ENCODE data around the gene CARMIL1. TPM values are rescaled to one million over a fixed set of nuclear protein-coding genes. Genes with fewer than 3 reads are reported as not detected.

The CARMIL1 gene
- total and polyA plus RNA-seq, 2 of the 8 experiments (the other 6 are each of a cell fraction or from before 2014, with no cell fraction given), result 20.3 to 40.4 TPM

GRCh38 chr6:25242567-25242966, 36.6 kb upstream of the CARMIL1 start:
- Histone ChIP-seq H3K4me2 (ENCODE audit: insufficient read depth in 1 of 2, low read depth in 2 of 2, low read length in 2 of 2) (no peak overlapping the region), H3K79me1 (ENCODE audit: low read depth, low read length) (no peaks in the 10 kb centered on the region), H3K14ac (ENCODE audit: insufficient read length) (no peak overlapping the region), H2BK5ac (ENCODE audit: low read depth, low read length) (no peak overlapping the region), H3K23me2 (ENCODE audit: low read depth, low read length) (no peaks in the 10 kb centered on the region), H3K56ac (replicated peaks; ENCODE audit: insufficient read length, low read depth, low read length) (no peak overlapping the region), H4K91ac (replicated peaks; ENCODE audit: insufficient read length, low read length) (no peak overlapping the region), H3K18ac (ENCODE audit: extremely low read depth, low read length) (no peak overlapping the region), H2AFZ (ENCODE audit: low read length) (no peak overlapping the region), H3K9ac (replicated peaks in 1 of 4; ENCODE audit: extremely low read depth in 1 of 4, low read depth in 3 of 4, low read length in 3 of 4) (no peak overlapping the region), H3K4me1 (replicated peaks in 1 of 4; ENCODE audit: control insufficient read depth in 3 of 4, insufficient read depth in 4 of 4, low read length in 3 of 4) (peaks cover 0 to 2% (median 0%) of the 10 kb centered on the region in 4 experiments; a peak in 1 of 7 replicates), H3K27me3 (replicated peaks in 1 of 4; ENCODE audit: control insufficient read depth in 3 of 4, extremely low read depth in 1 of 4, insufficient read depth in 3 of 4, low read length in 3 of 4) (no peaks in the 10 kb centered on the region), H3K4me3 (ENCODE audit: extremely low read depth in 1 of 4, insufficient read depth in 2 of 4, low read depth in 3 of 4, low read length in 4 of 4) (no peak overlapping the region), H3K36me3 (ENCODE audit: control insufficient read depth in 2 of 4, insufficient read depth in 4 of 4, low read length in 3 of 4) (no peaks in the 10 kb centered on the region), H2AK5ac (ENCODE audit: low read depth, low read length) (no peak overlapping the region), H2BK15ac (ENCODE audit: low read length) (no peak overlapping the region), H3K23ac (ENCODE audit: insufficient read length) (no peak overlapping the region), H2BK120ac (replicated peaks; ENCODE audit: low read depth, low read length) (no peak overlapping the region), H2BK20ac (ENCODE audit: low read length) (no peak overlapping the region), H4K8ac (ENCODE audit: extremely low read depth, insufficient read depth, low read length) (no peak overlapping the region), H2BK12ac (ENCODE audit: low read depth, low read length) (no peak overlapping the region), H4K5ac (ENCODE audit: insufficient read length, low read depth, low read length) (no peak overlapping the region), H3K9me3 (ENCODE audit: insufficient read depth in 2 of 2, low read depth in 1 of 2, low read length in 1 of 2) (no peaks in the 10 kb centered on the region), H3K27ac (ENCODE audit: low read depth, low read length) (no peak overlapping the region), H4K20me1 (replicated peaks in 1 of 2; ENCODE audit: control insufficient read depth in 1 of 2, insufficient read depth in 2 of 2, low read length in 2 of 2) (no peaks in the 10 kb centered on the region), H3K79me2 (ENCODE audit: control insufficient read depth in 1 of 2, insufficient read depth in 2 of 2, low read length in 2 of 2) (no peaks in the 10 kb centered on the region; a peak in 1 of 4 replicates), H3K4ac (replicated peaks; ENCODE audit: insufficient read length, low read depth, low read length) (no peak overlapping the region)
- DNase-seq (ENCODE audit: low read depth in 1 of 2, low spot score in 2 of 2), result no peak
- no peak for FAIRE-seq
- ChIA-PET CTCF (ENCODE audit: partially characterized antibody) (interaction anchor here (0.6 to 1.8 kb wide), 5 partner anchors 19 to 359 kb away, joined by 3 to 5 read pairs (median 3); no protein-coding TSS in a partner anchor), POLR2A (ENCODE audit: partially characterized antibody) (no interaction called here)
- WGBS, 2 experiments (ENCODE audit: extremely low coverage in 1 of 2, insufficient coverage in 1 of 2, insufficient read length in 1 of 2, insufficient replicate concordance in 2 of 2, low coverage in 1 of 2, low lambda C conversion rate in 2 of 2, missing lambda C conversion rate in 1 of 2), result 96% methylated on average over 2 of the region's 2 CpGs; no CpG with 5 or more reads in 1 of the 2 experiments
- TF ChIP-seq CREB1 (IDR thresholded peaks at IDR 0.05), result no peak
- TF ChIP-seq PHF8 (conservative IDR thresholded peaks at IDR 0.05; ENCODE audit: low read depth, low read length), result no peak
- TF ChIP-seq ATF3 (IDR thresholded peaks at IDR 0.05; ENCODE audit: insufficient read depth, low read depth, low read length), result no peak
- no peak for TF ChIP-seq POU5F1 (IDR thresholded peaks at IDR 0.05; ENCODE audit: low read depth, low read length)
- no peak for TF ChIP-seq TAF7 (optimal IDR thresholded peaks at IDR 0.05; ENCODE audit: borderline replicate concordance, low read depth, low read length)
- TF ChIP-seq, protein P1, sequence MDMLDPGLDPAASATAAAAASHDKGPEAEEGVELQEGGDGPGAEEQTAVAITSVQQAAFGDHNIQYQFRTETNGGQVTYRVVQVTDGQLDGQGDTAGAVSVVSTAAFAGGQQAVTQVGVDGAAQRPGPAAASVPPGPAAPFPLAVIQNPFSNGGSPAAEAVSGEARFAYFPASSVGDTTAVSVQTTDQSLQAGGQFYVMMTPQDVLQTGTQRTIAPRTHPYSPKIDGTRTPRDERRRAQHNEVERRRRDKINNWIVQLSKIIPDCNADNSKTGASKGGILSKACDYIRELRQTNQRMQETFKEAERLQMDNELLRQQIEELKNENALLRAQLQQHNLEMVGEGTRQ (IDR thresholded peaks at IDR 0.05; ENCODE audit: low read length), result no peak
- TF ChIP-seq SIRT6 (IDR thresholded peaks at IDR 0.05; ENCODE audit: low read length), result no peak
- no peak for TF ChIP-seq YY1 (IDR thresholded peaks at IDR 0.05; ENCODE audit: low read depth, low read length)
- no peak for TF ChIP-seq KDM4A (IDR thresholded peaks at IDR 0.05; ENCODE audit: low read depth, low read length, severe bottlenecking)
- TF ChIP-seq SUZ12 (IDR thresholded peaks at IDR 0.05; ENCODE audit: low read length), result no peak
- TF ChIP-seq TEAD4 (IDR thresholded peaks at IDR 0.05; ENCODE audit: low read depth, low read length), result no peak
- no peak for TF ChIP-seq BRCA1 (IDR thresholded peaks at IDR 0.05; ENCODE audit: low read depth, low read length)
- TF ChIP-seq CEBPB (IDR thresholded peaks at IDR 0.05; ENCODE audit: low read depth, low read length), result no peak
- TF ChIP-seq SP4 (IDR thresholded peaks at IDR 0.05; ENCODE audit: low read length), result no peak

All from H1 (cell line).